Gastrocnemius medialis (tissue), 4 donors: ENCODE measurements around the gene MYH13.

Experiments
- POLR2A ChIP-seq, 2 donors: fragments of 450-650 bp; IDR thresholded peaks; one replicate each; pipeline ENCODE4 v1.6.1; 2017; ENCODE audit warnings: antibody characterized with exemption in 2 of 2, mild to moderate bottlenecking in 2 of 2, moderate library complexity in 2 of 2
- TF ChIP-seq, protein P1 (sequence below), 5 experiments: fragments of 450-650 bp in 3 of 5; fragments of 200-600 bp in 2 of 5; sonication (generic) in 2 of 5; IDR thresholded peaks in 4 of 5; conservative IDR thresholded peaks in 1 of 5; 1 replicate in 4 of 5; 2 replicates in 1 of 5; pipeline ENCODE4 v1.5.1; 2016 to 2019; ENCODE audit warnings: antibody characterized with exemption in 5 of 5, mild to moderate bottlenecking in 3 of 5, moderate library complexity in 3 of 5

DNA sequence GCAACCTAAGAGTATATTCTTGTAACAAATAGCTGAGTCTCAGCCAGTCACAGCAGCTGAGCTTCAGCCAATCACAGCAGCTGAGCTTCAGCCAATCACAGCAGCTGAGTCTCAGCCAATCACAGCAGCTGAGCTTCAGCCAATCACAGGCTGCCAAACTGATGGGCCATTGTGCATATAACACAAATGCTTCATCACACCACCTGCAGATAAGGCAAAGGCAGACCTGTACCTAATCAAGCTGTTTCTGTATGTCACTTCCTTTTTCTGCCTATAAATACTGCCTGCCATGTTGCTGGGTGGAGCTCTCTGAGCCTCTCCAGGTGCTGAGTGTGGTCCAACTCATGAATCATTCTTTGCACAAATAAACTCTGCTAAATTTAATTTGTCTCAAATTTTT, 19.9 kb downstream of the MYH13 start:
- TF ChIP-seq, protein P1, sequence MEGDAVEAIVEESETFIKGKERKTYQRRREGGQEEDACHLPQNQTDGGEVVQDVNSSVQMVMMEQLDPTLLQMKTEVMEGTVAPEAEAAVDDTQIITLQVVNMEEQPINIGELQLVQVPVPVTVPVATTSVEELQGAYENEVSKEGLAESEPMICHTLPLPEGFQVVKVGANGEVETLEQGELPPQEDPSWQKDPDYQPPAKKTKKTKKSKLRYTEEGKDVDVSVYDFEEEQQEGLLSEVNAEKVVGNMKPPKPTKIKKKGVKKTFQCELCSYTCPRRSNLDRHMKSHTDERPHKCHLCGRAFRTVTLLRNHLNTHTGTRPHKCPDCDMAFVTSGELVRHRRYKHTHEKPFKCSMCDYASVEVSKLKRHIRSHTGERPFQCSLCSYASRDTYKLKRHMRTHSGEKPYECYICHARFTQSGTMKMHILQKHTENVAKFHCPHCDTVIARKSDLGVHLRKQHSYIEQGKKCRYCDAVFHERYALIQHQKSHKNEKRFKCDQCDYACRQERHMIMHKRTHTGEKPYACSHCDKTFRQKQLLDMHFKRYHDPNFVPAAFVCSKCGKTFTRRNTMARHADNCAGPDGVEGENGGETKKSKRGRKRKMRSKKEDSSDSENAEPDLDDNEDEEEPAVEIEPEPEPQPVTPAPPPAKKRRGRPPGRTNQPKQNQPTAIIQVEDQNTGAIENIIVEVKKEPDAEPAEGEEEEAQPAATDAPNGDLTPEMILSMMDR (IDR thresholded peaks at IDR 0.05 in 4 of 5, conservative IDR thresholded peaks at IDR 0.05 in 1 of 5) = no peak
- TF ChIP-seq POLR2A (IDR thresholded peaks at IDR 0.05) = no peak
